Spleen (tissue), 11 donors: ENCODE data around the gene CNOT2. TPM values are rescaled to one million over a fixed set of nuclear protein-coding genes. Genes with fewer than 3 reads are reported as not detected.

Experiments
- DNase-seq: peaks from one replicate; pipeline ENCODE4 v3.0.0-alpha.2; 2020
- H3K27ac ChIP-seq, 8 donors: fragments of 200-600 bp; sonication (generic) in 7 of 8; 1 replicate in 4 of 8; 2 replicates in 4 of 8; pipeline versions ENCODE4 v1.5.0 to v1.8.0; 2016 to 2021; ENCODE audit warnings: inconsistent platforms in 4 of 8, mild to moderate bottlenecking in 4 of 8, moderate library complexity in 1 of 8
- H3K27me3 ChIP-seq, 7 donors: fragments of 200-600 bp; sonication (generic) in 6 of 7; replicated peaks in 1 of 7; 1 replicate in 4 of 7; 2 replicates in 3 of 7; pipeline versions ENCODE4 v1.5.0 to v1.8.0; 2016 to 2021; ENCODE audit warnings: inconsistent platforms in 3 of 7, mild to moderate bottlenecking in 1 of 7
- H3K36me3 ChIP-seq, 6 donors: fragments of 200-600 bp; sonication (generic) in 5 of 6; 1 replicate in 4 of 6; 2 replicates in 2 of 6; pipeline versions ENCODE4 v1.5.0 to v1.8.0; 2016 to 2021; ENCODE audit warnings: inconsistent platforms in 2 of 6
- H3K4me1 ChIP-seq, 6 donors: fragments of 200-600 bp; sonication (generic) in 5 of 6; 1 replicate in 3 of 6; 2 replicates in 3 of 6; pipeline versions ENCODE4 v1.5.0 to v1.8.0; 2016 to 2021; ENCODE audit warnings: inconsistent platforms in 3 of 6
- H3K4me3 ChIP-seq, 8 donors: fragments of 200-600 bp; sonication (generic) in 7 of 8; 1 replicate in 4 of 8; 2 replicates in 4 of 8; pipeline versions ENCODE4 v1.5.0 to v1.8.0; 2016 to 2021; ENCODE audit warnings: inconsistent platforms in 4 of 8, mild to moderate bottlenecking in 4 of 8, moderate library complexity in 2 of 8
- H3K9me3 ChIP-seq, 8 donors: fragments of 200-600 bp; sonication (generic) in 7 of 8; 1 replicate in 4 of 8; 2 replicates in 4 of 8; pipeline versions ENCODE4 v1.5.0 to v1.8.0; 2016 to 2021; ENCODE audit warnings: inconsistent platforms in 4 of 8
- CTCF ChIP-seq, 11 experiments: fragments of 200-600 bp in 7 of 11; fragments of 450-650 bp in 4 of 11; sonication (generic) in 4 of 11; IDR thresholded peaks in 8 of 11; conservative IDR thresholded peaks in 3 of 11; 1 replicate in 7 of 11; 2 replicates in 4 of 11; pipeline versions ENCODE4 v1.4.0 to v1.8.0; 2016 to 2021; ENCODE audit warnings: antibody characterized with exemption in 11 of 11, inconsistent platforms in 4 of 11, mild to moderate bottlenecking in 1 of 11
- POLR2A ChIP-seq, 3 donors: fragments of 450-650 bp; IDR thresholded peaks; one replicate each; pipeline ENCODE4 v1.5.1; 2017; ENCODE audit warnings: antibody characterized with exemption in 3 of 3, mild to moderate bottlenecking in 1 of 3
- POLR2AphosphoS5 ChIP-seq, 3 donors: sonication (generic); formaldehyde crosslinking; IDR thresholded peaks; one replicate each; pipeline ENCODE4 v1.5.1; 2017; ENCODE audit warnings: antibody characterized with exemption in 3 of 3
- WGBS, 5 donors: extraction: QIAGEN DNeasy Blood & Tissue Kit in 3 of 5; methylation state at CpG; one replicate each; pipeline versions ENCODE4 v1.1.5 to v1.1.7; 2013 to 2018; 5-methylcytosine and 5-hydroxymethylcytosine counted together
- intact Hi-C: fragments of 100-400 bp; cut with DNase I; formaldehyde crosslinking; loops from one replicate; pipeline ENCODE4 v1.15.0; 2023; ENCODE audit warnings: low total_unique reads
- polyA plus RNA-seq, 3 donors: library from polyadenylated mRNA; stranded (reverse); fragments of 200-250 nt; gene quantifications; one replicate each; pipeline ENCODE4 v1.2.1, GENCODE V29; 2013
- total RNA-seq, 7 donors: library from RNA; depleted of rRNA in 3 of 7; stranded (reverse); fragments of >200 nt in 3 of 7; fragmentation: NEBNext Ultra II Directional in 4 of 7; extraction: Animal tissue kit (Norgen Biotek cat#: 25700) in 4 of 7; gene quantifications; one replicate each; pipeline versions ENCODE4 v1.1.0 to v1.2.1, GENCODE V29; 2016 to 2021
- donor health status: healthy with polysubstance abuse.
- donor health status: DM: no; HTN: no; CAD: no; lungs with moderate emphysema.
- donor health status: DM: no; HTN: no; CAD: no.
- donor health status: Bipolar disorder and iron deficiency.
- donor health status: healthy.
- donor health status: DM: no; HTN: no; CAD: no.
- donor health status: DM: yes; HTN: yes; CAD: no.

Gene CNOT2
- total and polyA plus RNA-seq, 10 donors, result 27.4 to 212 (median 97.7) TPM

GRCh38 chr12:70332236-70332635 is 89.0 kb downstream of the CNOT2 start:
- Histone ChIP-seq H3K27ac (no peak overlapping the region), H3K36me3 (peaks cover 0 to 45% (median 14%) of the 10 kb centered on the region in 6 donors), H3K4me3 (no peak overlapping the region), H3K9me3 (no peaks in the 10 kb centered on the region), H3K27me3 (no peaks in the 10 kb centered on the region), H3K4me1 (no peaks in the 10 kb centered on the region)
- TF ChIP-seq POLR2AphosphoS5 (IDR thresholded peaks at IDR 0.05) (no peak), CTCF (IDR thresholded peaks at IDR 0.05 in 8 of 11, conservative IDR thresholded peaks at IDR 0.05 in 3 of 11) (no peak), POLR2A (IDR thresholded peaks at IDR 0.05) (no peak)
- no peak for DNase-seq
- intact Hi-C loops, result no loop called here

DNA sequence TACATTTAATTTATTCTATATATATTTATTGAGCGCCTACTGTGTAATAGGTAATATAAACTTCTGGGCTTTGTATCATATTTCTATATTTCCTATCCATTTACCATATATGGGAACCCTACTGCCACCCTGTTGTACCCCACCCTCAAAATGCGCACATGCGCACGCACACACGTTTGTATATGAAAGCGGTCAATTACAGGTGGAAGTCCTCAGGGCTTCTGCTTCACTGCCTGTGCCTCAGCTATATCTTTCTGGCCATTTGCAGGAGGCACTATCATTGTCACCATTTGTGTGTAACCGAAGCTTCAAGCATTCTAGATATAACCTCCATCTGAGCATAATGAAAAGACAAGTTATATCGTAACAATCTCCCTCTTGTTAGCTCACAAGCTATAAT is 91.5 kb downstream of the CNOT2 start:
- no peak for DNase-seq
- 96 to 98% (median 98%) methylated on average over 8 of the region's 8 CpGs for WGBS, 5 donors
- Histone ChIP-seq H3K27me3 (no peaks in the 10 kb centered on the region), H3K4me3 (no peak overlapping the region), H3K36me3 (peaks cover 5 to 61% (median 32%) of the 10 kb centered on the region in 6 donors), H3K27ac (no peak overlapping the region), H3K4me1 (no peaks in the 10 kb centered on the region), H3K9me3 (no peaks in the 10 kb centered on the region)
- TF ChIP-seq CTCF (IDR thresholded peaks at IDR 0.05 in 8 of 11, conservative IDR thresholded peaks at IDR 0.05 in 3 of 11), result no peak
- TF ChIP-seq POLR2A (IDR thresholded peaks at IDR 0.05), result no peak
- TF ChIP-seq POLR2AphosphoS5 (IDR thresholded peaks at IDR 0.05), result no peak
- intact Hi-C loops, result no loop called here

GRCh38 chr12:70338531-70338930 is 95.3 kb downstream of the CNOT2 start:
- no peaks in the 10 kb centered on the region for H3K27me3 ChIP-seq
- WGBS, 5 donors, result 97 to 99% (median 98%) methylated on average over 2 of the region's 2 CpGs
- H3K36me3 ChIP-seq, result peaks cover 5 to 91% (median 63%) of the 10 kb centered on the region in 6 donors
- no peaks in the 10 kb centered on the region for H3K4me1 ChIP-seq
- TF ChIP-seq POLR2AphosphoS5 (IDR thresholded peaks at IDR 0.05), result no peak
- intact Hi-C loops, result no loop called here
- no peaks in the 10 kb centered on the region for H3K9me3 ChIP-seq
- H3K4me3 ChIP-seq, result no peak overlapping the region
- no peak for DNase-seq
- no peak overlapping the region for H3K27ac ChIP-seq

DNA sequence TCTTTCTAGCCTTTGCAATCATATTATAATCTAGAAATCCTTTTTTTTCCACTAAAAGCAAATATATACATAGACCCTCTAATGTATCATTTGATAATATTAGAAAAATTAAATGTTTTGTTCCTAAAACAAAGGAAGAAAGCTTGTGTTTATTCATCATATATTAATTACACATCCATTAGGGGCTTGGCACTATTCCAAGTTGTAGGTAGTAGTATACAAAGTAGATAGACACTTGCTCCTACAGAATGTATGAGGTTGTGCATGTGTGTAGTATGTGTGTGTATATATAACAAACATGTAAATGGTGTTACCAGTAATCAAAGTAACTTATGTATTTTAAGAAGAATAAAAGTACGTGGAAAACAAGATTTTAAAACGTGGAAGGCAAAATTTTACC is 107.8 kb downstream of the CNOT2 start:
- Histone ChIP-seq H3K4me3 (no peak overlapping the region), H3K27ac (no peak overlapping the region), H3K36me3 (peaks cover 0 to 67% (median 20%) of the 10 kb centered on the region in 6 donors), H3K9me3 (no peaks in the 10 kb centered on the region), H3K4me1 (peaks cover 0 to 19% (median 3%) of the 10 kb centered on the region in 6 donors), H3K27me3 (no peaks in the 10 kb centered on the region)
- DNase-seq, result no peak
- intact Hi-C loops, result loop anchor here (10.0 kb wide), 1 partner anchor 106 kb away; the partner anchor contains the start of gene CNOT2
- 91 to 97% (median 95%) methylated on average over 2 of the region's 2 CpGs for WGBS, 5 donors
- TF ChIP-seq POLR2AphosphoS5 (IDR thresholded peaks at IDR 0.05) (no peak), CTCF (IDR thresholded peaks at IDR 0.05 in 8 of 11, conservative IDR thresholded peaks at IDR 0.05 in 3 of 11) (no peak), POLR2A (IDR thresholded peaks at IDR 0.05) (no peak)
